OCI-LY1 (cell line): Measurements from ENCODE around the gene OLIG1.

Experiments
- EZH2 ChIP-seq: fragments of 200-600 bp; sonication (generic), shearing (Covaris generic); IDR thresholded peaks from 2 replicates; pipeline ENCODE4 v1.8.0; 2017; ENCODE audit warnings: borderline replicate concordance, mixed run types, mild to moderate bottlenecking, antibody characterized with exemption, low read length, moderate library complexity, mixed read lengths
- TF ChIP-seq, protein P1 (sequence below): fragments of 200-600 bp; sonication (generic), shearing (Covaris generic); IDR thresholded peaks from 2 replicates; pipeline ENCODE4 v1.5.1; 2017; ENCODE audit warnings: mild to moderate bottlenecking, antibody characterized with exemption, low read length, moderate library complexity, mixed read lengths

DNA sequence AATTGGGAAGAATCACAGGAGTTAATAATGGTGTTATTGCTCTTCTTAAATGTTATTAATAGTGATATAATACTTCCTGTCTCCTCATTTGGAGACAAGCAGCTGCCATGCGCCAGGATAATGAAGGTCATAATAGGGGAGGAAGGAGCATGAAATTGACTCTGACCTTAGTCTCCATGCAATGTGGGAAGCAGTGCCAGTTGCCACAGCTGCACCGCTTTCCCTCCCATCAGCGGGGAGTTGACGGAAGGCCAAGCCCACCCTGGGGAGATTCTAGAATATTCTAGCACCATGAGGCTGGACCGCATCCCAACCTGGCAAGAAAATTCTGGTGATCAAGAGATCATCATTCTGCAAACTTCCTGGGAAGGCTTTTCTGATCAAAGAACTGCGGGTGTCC lies 11.0 kb upstream of the OLIG1 start:
- TF ChIP-seq, protein P1, sequence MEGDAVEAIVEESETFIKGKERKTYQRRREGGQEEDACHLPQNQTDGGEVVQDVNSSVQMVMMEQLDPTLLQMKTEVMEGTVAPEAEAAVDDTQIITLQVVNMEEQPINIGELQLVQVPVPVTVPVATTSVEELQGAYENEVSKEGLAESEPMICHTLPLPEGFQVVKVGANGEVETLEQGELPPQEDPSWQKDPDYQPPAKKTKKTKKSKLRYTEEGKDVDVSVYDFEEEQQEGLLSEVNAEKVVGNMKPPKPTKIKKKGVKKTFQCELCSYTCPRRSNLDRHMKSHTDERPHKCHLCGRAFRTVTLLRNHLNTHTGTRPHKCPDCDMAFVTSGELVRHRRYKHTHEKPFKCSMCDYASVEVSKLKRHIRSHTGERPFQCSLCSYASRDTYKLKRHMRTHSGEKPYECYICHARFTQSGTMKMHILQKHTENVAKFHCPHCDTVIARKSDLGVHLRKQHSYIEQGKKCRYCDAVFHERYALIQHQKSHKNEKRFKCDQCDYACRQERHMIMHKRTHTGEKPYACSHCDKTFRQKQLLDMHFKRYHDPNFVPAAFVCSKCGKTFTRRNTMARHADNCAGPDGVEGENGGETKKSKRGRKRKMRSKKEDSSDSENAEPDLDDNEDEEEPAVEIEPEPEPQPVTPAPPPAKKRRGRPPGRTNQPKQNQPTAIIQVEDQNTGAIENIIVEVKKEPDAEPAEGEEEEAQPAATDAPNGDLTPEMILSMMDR: no peak
- no peak for TF ChIP-seq EZH2
